HUES64 (cell line): ENCODE results near the gene CAPRIN2.

ENCODE experiments used
- H3K27ac ChIP-seq: 2 replicates; pipeline ENCODE4 v1.7.0; 2013; ENCODE audit warnings: low read depth, low read length, inconsistent platforms
- H3K27me3 ChIP-seq: 2 replicates; pipeline ENCODE4 v1.6.1; 2013; ENCODE audit warnings: mild to moderate bottlenecking, low read length; ENCODE audit not compliant: insufficient read depth
- H3K36me3 ChIP-seq: 2 replicates; pipeline ENCODE4 v1.6.1; 2013; ENCODE audit warnings: mild to moderate bottlenecking, low read length; ENCODE audit not compliant: insufficient read depth
- H3K4me1 ChIP-seq: 2 replicates; pipeline ENCODE4 v1.6.1; 2013; ENCODE audit warnings: mild to moderate bottlenecking, low read length, moderate library complexity; ENCODE audit not compliant: insufficient read depth
- H3K4me3 ChIP-seq: 2 replicates; pipeline ENCODE4 v1.5.1; 2013; ENCODE audit warnings: mild to moderate bottlenecking, low read length, moderate library complexity
- H3K9ac ChIP-seq: 2 replicates; pipeline ENCODE4 v1.6.1; 2013; ENCODE audit warnings: mild to moderate bottlenecking, low read depth, low read length
- H3K9me3 ChIP-seq: 2 replicates; pipeline ENCODE4 v1.6.1; 2013; ENCODE audit warnings: low read depth, low read length; ENCODE audit not compliant: insufficient read depth
- WGBS: fragments of 150-250, 120-280 bp; methylation state at CpG from one replicate; pipeline ENCODE4 v1.1.7; 2013; ENCODE audit warnings: missing lambda C conversion rate; 5-methylcytosine and 5-hydroxymethylcytosine counted together

The CAPRIN2 gene

GRCh38 chr12:30792085-30792484, 37.3 kb upstream of the CAPRIN2 start:
- Histone ChIP-seq H3K4me3 (no peak overlapping the region), H3K4me1 (peaks cover 21% of the 10 kb centered on the region), H3K27ac (no peak overlapping the region), H3K27me3 (peaks cover 2% of the 10 kb centered on the region; the same call in 1 of the 2 replicates), H3K36me3 (no peaks in the 10 kb centered on the region), H3K9me3 (no peaks in the 10 kb centered on the region), H3K9ac (no peak overlapping the region)
- 95% methylated on average over 2 of the region's 2 CpGs for WGBS

GRCh38 chr12:30788754-30789153, 34.0 kb upstream of the CAPRIN2 start:
- Histone ChIP-seq H3K27me3 (no peaks in the 10 kb centered on the region), H3K9ac (no peak overlapping the region), H3K4me3 (no peak overlapping the region), H3K36me3 (no peaks in the 10 kb centered on the region), H3K27ac (no peak overlapping the region), H3K9me3 (peaks cover 28% of the 10 kb centered on the region), H3K4me1 (peaks cover 12% of the 10 kb centered on the region)
- 86% methylated on average over 2 of the region's 2 CpGs for WGBS

- Histone ChIP-seq H3K9ac (no peak overlapping the region), H3K9me3 (peaks cover 48% of the 10 kb centered on the region), H3K27me3 (no peaks in the 10 kb centered on the region), H3K4me1 (no peaks in the 10 kb centered on the region), H3K27ac (peak overlapping the region; percentile 95; the same call in 1 of the 2 replicates), H3K36me3 (no peaks in the 10 kb centered on the region), H3K4me3 (no peak overlapping the region)
- 30% methylated on average over 1 of the region's 2 CpGs for WGBS
These were observed 30.9 kb upstream of the CAPRIN2 start for GRCh38 chr12:30785630-30786029.

- 75% methylated on average over 1 of the region's 1 CpG for WGBS
- H3K27me3 ChIP-seq = no peaks in the 10 kb centered on the region
- no peaks in the 10 kb centered on the region for H3K4me1 ChIP-seq
- peaks cover 57% of the 10 kb centered on the region for H3K9me3 ChIP-seq
- peak overlapping the region; percentile 95; the same call in 1 of the 2 replicates for H3K27ac ChIP-seq
- H3K4me3 ChIP-seq = no peak overlapping the region
- no peaks in the 10 kb centered on the region for H3K36me3 ChIP-seq
- H3K9ac ChIP-seq = no peak overlapping the region
These were observed 29.8 kb upstream of the CAPRIN2 start for GRCh38 chr12:30784508-30784907.

GRCh38 chr12:30783946-30784345, 29.2 kb upstream of the CAPRIN2 start:
- WGBS = 93% methylated on average over 2 of the region's 2 CpGs
- no peak overlapping the region for H3K4me3 ChIP-seq
- no peak overlapping the region for H3K27ac ChIP-seq
- no peaks in the 10 kb centered on the region for H3K27me3 ChIP-seq
- H3K9me3 ChIP-seq = peaks cover 57% of the 10 kb centered on the region
- H3K36me3 ChIP-seq = no peaks in the 10 kb centered on the region
- H3K4me1 ChIP-seq = no peaks in the 10 kb centered on the region
- no peak overlapping the region for H3K9ac ChIP-seq

GRCh38 chr12:30782316-30783173, 27.8 kb upstream of the CAPRIN2 start:
- Histone ChIP-seq H3K4me1 (no peaks in the 10 kb centered on the region), H3K9me3 (peaks cover 57% of the 10 kb centered on the region), H3K9ac (no peak overlapping the region), H3K36me3 (no peaks in the 10 kb centered on the region), H3K27me3 (no peaks in the 10 kb centered on the region), H3K4me3 (no peak overlapping the region), H3K27ac (no peak overlapping the region)
- 95% methylated on average over 2 of the region's 3 CpGs for WGBS

- Histone ChIP-seq H3K4me1 (no peaks in the 10 kb centered on the region), H3K27me3 (no peaks in the 10 kb centered on the region), H3K4me3 (no peak overlapping the region), H3K9ac (no peak overlapping the region), H3K9me3 (peaks cover 66% of the 10 kb centered on the region), H3K27ac (no peak overlapping the region), H3K36me3 (no peaks in the 10 kb centered on the region)
- 90% methylated on average over 5 of the region's 5 CpGs for WGBS
These were observed 24.8 kb upstream of the CAPRIN2 start for GRCh38 chr12:30779578-30779977.

GRCh38 chr12:30779178-30779577, 24.4 kb upstream of the CAPRIN2 start:
- no peak overlapping the region for H3K9ac ChIP-seq
- H3K36me3 ChIP-seq = no peaks in the 10 kb centered on the region
- H3K9me3 ChIP-seq = peaks cover 66% of the 10 kb centered on the region
- no peaks in the 10 kb centered on the region for H3K27me3 ChIP-seq
- no peak overlapping the region for H3K4me3 ChIP-seq
- no peak overlapping the region for H3K27ac ChIP-seq
- H3K4me1 ChIP-seq = no peaks in the 10 kb centered on the region

- Histone ChIP-seq H3K4me1 (peaks cover 3% of the 10 kb centered on the region; the same call in 1 of the 2 replicates), H3K27ac (no peak overlapping the region), H3K4me3 (no peak overlapping the region), H3K9ac (no peak overlapping the region), H3K27me3 (no peaks in the 10 kb centered on the region), H3K36me3 (no peaks in the 10 kb centered on the region), H3K9me3 (peaks cover 54% of the 10 kb centered on the region)
These were observed 19.8 kb upstream of the CAPRIN2 start for GRCh38 chr12:30774599-30774998.

- Histone ChIP-seq H3K27me3 (no peaks in the 10 kb centered on the region), H3K9ac (no peak overlapping the region), H3K4me3 (no peak overlapping the region), H3K4me1 (peaks cover 3% of the 10 kb centered on the region; the same call in 1 of the 2 replicates), H3K36me3 (no peaks in the 10 kb centered on the region), H3K27ac (no peak overlapping the region), H3K9me3 (peaks cover 27% of the 10 kb centered on the region)
- 91% methylated on average over 2 of the region's 2 CpGs for WGBS
These were observed 15.1 kb upstream of the CAPRIN2 start for GRCh38 chr12:30769802-30770201.

GRCh38 chr12:30764251-30764650, 9.5 kb upstream of the CAPRIN2 start:
- no peak overlapping the region for H3K9ac ChIP-seq
- 100% methylated on average over 1 of the region's 2 CpGs for WGBS
- no peaks in the 10 kb centered on the region; the same call in 1 of the 2 replicates for H3K9me3 ChIP-seq
- H3K4me3 ChIP-seq = no peak overlapping the region
- no peaks in the 10 kb centered on the region for H3K36me3 ChIP-seq
- no peak overlapping the region for H3K27ac ChIP-seq
- no peaks in the 10 kb centered on the region; the same call in 1 of the 2 replicates for H3K4me1 ChIP-seq
- H3K27me3 ChIP-seq = no peaks in the 10 kb centered on the region
